AG09319 (cell line): ENCODE data around the gene ZNF3.

Experiments
- DNase-seq: peaks from one replicate; pipeline ENCODE4 v3.0.0-alpha.2; 2010; ENCODE audit warnings: low read depth; ENCODE audit errors: extremely low read depth
- TF ChIP-seq, protein P1 (sequence below): IDR thresholded peaks from 2 replicates; pipeline ENCODE4 v1.5.1; 2011; ENCODE audit warnings: low read depth, mild to moderate bottlenecking, inconsistent platforms, low read length, moderate library complexity

ZNF3 gene

DNA sequence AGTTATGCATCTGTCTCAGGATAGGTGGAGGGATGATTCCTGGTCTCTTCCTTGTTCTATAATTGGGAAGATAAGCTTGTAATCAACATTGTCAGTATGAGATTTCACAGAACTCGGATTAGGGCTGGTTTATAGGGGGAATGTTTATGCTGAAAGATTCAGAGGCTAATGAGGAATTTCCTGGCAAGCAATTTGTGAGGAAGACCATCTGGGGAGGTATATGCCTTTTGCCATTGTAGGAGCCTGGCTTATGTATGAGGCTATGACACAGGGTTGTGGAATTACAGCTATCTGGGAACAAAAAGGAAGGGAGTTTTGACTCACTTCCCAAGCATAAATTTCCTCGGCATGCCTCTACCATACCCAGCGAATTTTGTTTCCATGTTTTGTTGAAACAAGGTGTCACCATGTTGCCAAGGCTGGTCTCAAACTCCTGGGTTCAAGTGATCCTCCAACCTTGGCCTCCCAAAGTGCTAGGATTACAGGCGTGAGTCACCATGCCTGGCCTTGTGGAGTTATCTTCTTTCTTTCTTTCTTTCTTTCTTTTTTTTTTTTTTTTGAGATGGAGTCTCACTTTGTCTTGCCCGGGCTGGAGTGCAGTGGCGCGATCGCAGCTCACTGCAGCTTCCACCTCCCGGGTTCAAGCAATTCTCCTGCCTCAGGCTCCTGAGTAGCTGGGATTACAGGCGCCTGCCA lies 5.7 kb upstream of the ZNF3 start:
- TF ChIP-seq, protein P1, sequence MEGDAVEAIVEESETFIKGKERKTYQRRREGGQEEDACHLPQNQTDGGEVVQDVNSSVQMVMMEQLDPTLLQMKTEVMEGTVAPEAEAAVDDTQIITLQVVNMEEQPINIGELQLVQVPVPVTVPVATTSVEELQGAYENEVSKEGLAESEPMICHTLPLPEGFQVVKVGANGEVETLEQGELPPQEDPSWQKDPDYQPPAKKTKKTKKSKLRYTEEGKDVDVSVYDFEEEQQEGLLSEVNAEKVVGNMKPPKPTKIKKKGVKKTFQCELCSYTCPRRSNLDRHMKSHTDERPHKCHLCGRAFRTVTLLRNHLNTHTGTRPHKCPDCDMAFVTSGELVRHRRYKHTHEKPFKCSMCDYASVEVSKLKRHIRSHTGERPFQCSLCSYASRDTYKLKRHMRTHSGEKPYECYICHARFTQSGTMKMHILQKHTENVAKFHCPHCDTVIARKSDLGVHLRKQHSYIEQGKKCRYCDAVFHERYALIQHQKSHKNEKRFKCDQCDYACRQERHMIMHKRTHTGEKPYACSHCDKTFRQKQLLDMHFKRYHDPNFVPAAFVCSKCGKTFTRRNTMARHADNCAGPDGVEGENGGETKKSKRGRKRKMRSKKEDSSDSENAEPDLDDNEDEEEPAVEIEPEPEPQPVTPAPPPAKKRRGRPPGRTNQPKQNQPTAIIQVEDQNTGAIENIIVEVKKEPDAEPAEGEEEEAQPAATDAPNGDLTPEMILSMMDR, result no peak
- DNase-seq, result peak; percentile 87

- TF ChIP-seq, protein P1, result no peak
- no peak for DNase-seq
Measured at GRCh38 chr7:100085515-100085914, 4.0 kb upstream of the ZNF3 start.

GRCh38 chr7:100082978-100083377 lies 1.5 kb upstream of the ZNF3 start:
- no peak for DNase-seq
- TF ChIP-seq, protein P1, result no peak

- TF ChIP-seq, protein P1, result no peak
- DNase-seq, result no peak
Measured at GRCh38 chr7:100080907-100081534, 502 bp downstream of the ZNF3 start.

GRCh38 chr7:100079024-100079560 lies 2.4 kb downstream of the ZNF3 start:
- DNase-seq, result no peak
- TF ChIP-seq, protein P1, result no peak

DNA sequence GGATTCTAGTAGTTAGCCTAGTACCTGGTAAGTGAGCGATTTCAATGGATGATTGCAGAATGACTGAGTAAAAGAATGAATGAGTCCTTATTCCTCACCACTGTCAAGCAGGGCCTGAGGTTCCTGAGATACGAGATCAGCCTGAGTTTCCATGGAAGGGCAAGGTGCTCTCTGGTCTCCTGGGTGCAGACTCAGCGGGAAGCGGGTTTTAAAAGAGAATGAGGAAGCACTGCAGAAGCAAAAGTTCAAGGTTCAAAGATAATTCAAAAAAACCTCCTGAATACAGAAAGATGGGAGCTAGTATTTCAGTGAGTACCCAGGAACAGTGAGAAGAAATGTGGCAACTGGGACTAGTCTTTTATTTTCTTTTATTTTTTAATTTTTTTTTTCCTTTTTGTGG lies 4.3 kb downstream of the ZNF3 start:
- TF ChIP-seq, protein P1, result no peak
- DNase-seq, result no peak

GRCh38 chr7:100075418-100075817 lies 6.1 kb downstream of the ZNF3 start:
- DNase-seq, result no peak

More at GRCh38 chr7:100075418-100075817, 6.1 kb downstream of the ZNF3 start:
- TF ChIP-seq, protein P1, result no peak
